AG04450 (cell line): ENCODE results near the gene CAMSAP2. TPM values are rescaled to one million over a fixed set of nuclear protein-coding genes. Genes with fewer than 3 reads are reported as not detected.

Experiments used
- CTCF ChIA-PET: fragments of 300-600, 350-600 bp; formaldehyde crosslinking; extraction: SDS; loops from one replicate; lab custom pipeline; 2022; ENCODE audit warnings: antibody characterized with exemption, inconsistent platforms; lab: Charles Lee
- POLR2A ChIA-PET: fragments of 350-600 bp; formaldehyde crosslinking; extraction: SDS; loops from one replicate; lab custom pipeline; 2021; ENCODE audit warnings: antibody characterized with exemption, inconsistent platforms; lab: Yijun Ruan, JAX
- DNase-seq: peaks from one replicate; pipeline ENCODE4 v3.0.0-alpha.2; 2011; ENCODE audit warnings: low read depth, low spot score
- H3K27ac ChIP-seq: one replicate; pipeline ENCODE4 v1.5.1; 2012; ENCODE audit warnings: low read depth, low read length, control low read depth
- H3K27me3 ChIP-seq: one replicate; pipeline ENCODE4 v1.6.0; 2012; ENCODE audit warnings: low read length; ENCODE audit not compliant: control insufficient read depth, insufficient read depth
- H3K4me3 ChIP-seq: 2 replicates; pipeline ENCODE4 v1.5.1; 2011; ENCODE audit warnings: mild to moderate bottlenecking, low read depth, low read length, control low read depth
- H3K9me3 ChIP-seq: 2 replicates; pipeline ENCODE4 v1.5.1; 2012; ENCODE audit warnings: low read length; ENCODE audit not compliant: control insufficient read depth, insufficient read depth
- polyA plus RNA-seq: library from polyadenylated mRNA; depleted of rRNA; stranded (reverse); fragments of >200 nt; gene quantifications from 2 replicates; pipeline ENCODE4 v1.2.3, GENCODE V29; 2011
- TF ChIP-seq, protein P1 (sequence below): IDR thresholded peaks from 2 replicates; pipeline ENCODE4 v1.5.1; 2011; ENCODE audit warnings: low read depth, low read length, control low read depth, inconsistent platforms

The CAMSAP2 gene
- polyA plus RNA-seq, 1 experiment, result 24.2 TPM

DNA sequence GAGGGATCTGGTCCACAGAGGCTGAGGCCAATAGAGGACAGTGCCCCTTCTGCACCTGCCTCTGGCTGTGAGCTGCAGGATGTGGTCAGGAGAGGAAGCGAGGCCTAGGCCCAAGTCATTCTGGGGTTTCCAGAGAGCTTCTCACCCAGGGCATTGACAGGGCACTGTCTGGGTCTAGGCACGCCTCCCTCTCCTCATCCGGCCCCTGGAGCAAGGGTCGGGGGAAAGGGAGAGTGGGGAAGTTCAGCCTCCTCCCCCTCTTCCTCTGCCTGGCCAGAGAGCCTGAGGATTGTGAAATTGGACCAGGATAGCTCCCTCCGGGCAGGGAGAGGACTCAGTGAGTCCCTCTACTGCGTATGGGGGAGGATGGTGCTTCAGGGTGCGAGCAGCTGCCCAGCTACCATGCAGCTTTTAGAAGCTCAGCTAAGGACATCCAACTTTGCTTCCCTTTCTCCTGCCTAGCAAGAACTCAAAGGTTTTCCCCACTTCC is 149.7 kb downstream of the CAMSAP2 start:
- CTCF ChIA-PET, result no interaction called here

GRCh38 chr1:200889571-200889970 is 150.9 kb downstream of the CAMSAP2 start:
- H3K27me3 ChIP-seq, result peaks cover 67% of the 10 kb centered on the region
- no peak overlapping the region for H3K4me3 ChIP-seq
- no peaks in the 10 kb centered on the region for H3K9me3 ChIP-seq
- ChIA-PET CTCF (interaction anchor here (1.4 to 3.0 kb wide), 2 partner anchors 153 to 268 kb away, joined by 3 to 12 read pairs; no protein-coding TSS in a partner anchor), POLR2A (no interaction called here)
- TF ChIP-seq, protein P1, sequence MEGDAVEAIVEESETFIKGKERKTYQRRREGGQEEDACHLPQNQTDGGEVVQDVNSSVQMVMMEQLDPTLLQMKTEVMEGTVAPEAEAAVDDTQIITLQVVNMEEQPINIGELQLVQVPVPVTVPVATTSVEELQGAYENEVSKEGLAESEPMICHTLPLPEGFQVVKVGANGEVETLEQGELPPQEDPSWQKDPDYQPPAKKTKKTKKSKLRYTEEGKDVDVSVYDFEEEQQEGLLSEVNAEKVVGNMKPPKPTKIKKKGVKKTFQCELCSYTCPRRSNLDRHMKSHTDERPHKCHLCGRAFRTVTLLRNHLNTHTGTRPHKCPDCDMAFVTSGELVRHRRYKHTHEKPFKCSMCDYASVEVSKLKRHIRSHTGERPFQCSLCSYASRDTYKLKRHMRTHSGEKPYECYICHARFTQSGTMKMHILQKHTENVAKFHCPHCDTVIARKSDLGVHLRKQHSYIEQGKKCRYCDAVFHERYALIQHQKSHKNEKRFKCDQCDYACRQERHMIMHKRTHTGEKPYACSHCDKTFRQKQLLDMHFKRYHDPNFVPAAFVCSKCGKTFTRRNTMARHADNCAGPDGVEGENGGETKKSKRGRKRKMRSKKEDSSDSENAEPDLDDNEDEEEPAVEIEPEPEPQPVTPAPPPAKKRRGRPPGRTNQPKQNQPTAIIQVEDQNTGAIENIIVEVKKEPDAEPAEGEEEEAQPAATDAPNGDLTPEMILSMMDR, result no peak
- no peak overlapping the region for H3K27ac ChIP-seq
- no peak for DNase-seq

More for the DNA sequence above, 149.7 kb downstream of the CAMSAP2 start:
- no peak overlapping the region for H3K27ac ChIP-seq
- DNase-seq, result no peak
- POLR2A ChIA-PET, result no interaction called here
- TF ChIP-seq, protein P1, result no peak
- H3K27me3 ChIP-seq, result peaks cover 64% of the 10 kb centered on the region
- no peak overlapping the region for H3K4me3 ChIP-seq
- H3K9me3 ChIP-seq, result no peaks in the 10 kb centered on the region

- TF ChIP-seq, protein P1, result no peak
- no peak for DNase-seq
- Histone ChIP-seq H3K4me3 (no peak overlapping the region), H3K27me3 (peaks cover 71% of the 10 kb centered on the region), H3K9me3 (no peaks in the 10 kb centered on the region), H3K27ac (no peak overlapping the region)
- POLR2A ChIA-PET, result no interaction called here
- CTCF ChIA-PET, result interaction anchor here (1.0 to 3.0 kb wide), 8 partner anchors 10 to 268 kb away, joined by 3 to 15 read pairs (median 4); no protein-coding TSS in a partner anchor
Measured at GRCh38 chr1:200890027-200890426, 151.3 kb downstream of the CAMSAP2 start.

DNA sequence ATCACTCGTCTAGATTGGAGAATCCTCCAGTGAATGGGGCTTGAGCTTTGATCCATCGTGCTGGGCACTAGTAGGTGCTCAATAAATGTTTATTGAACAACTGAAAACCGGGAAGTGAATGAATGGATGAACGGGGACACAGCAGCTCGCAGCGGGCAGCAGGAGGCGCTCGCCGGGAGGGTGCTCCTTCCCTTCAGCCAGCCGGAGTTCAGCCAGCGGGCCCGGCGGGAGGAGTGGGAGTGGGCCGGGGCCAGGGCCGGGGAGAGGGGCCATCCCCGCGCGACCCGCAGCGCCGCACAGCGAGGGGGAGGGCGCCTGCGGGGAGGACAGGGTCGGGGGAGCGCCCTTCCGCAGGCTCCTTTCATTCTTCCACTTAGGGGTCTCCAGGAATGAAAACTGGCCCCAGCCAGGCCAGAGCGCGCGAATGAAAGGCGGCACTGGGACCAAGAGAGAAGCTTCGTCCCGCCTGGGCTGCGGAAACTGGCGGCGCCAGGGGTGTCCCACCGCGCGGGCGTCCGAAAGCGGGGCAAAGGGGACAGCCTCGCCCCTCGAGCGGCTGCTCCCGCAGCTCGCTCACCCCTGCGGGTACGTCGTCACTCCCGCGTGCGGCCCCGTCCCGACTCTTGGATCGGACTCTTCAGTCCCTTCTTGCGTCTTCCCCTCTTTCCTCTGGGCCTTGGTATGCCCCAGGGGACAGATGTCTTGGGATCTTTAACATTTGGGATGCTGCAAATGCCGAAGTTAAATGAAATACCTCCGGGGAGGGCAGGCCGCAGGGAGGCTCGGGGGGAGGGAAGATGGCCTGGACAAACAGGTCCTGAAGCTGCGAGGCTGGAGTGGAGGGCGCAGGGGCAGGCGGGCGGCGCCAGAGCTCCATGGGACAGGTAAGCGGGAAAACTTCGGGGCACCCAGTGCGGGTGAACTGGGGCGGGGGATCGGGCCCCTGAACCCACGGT is 152.4 kb downstream of the CAMSAP2 start:
- CTCF ChIA-PET, result interaction anchor here (0.6 to 3.0 kb wide), 11 partner anchors 11 to 269 kb away, joined by 3 to 15 read pairs (median 4); no protein-coding TSS in a partner anchor
- POLR2A ChIA-PET, result interaction anchor here (0.6 to 1.0 kb wide), 2 partner anchors 13 to 355 kb away, joined by 4 to 8 read pairs; no protein-coding TSS in a partner anchor
- H3K4me3 ChIP-seq, result peak overlapping the region; percentile 53
- TF ChIP-seq, protein P1, result peak; percentile 53
- peaks cover 78% of the 10 kb centered on the region for H3K27me3 ChIP-seq
- no peak overlapping the region for H3K27ac ChIP-seq
- DNase-seq, result no peak
- no peaks in the 10 kb centered on the region; the same call in 1 of the 2 replicates for H3K9me3 ChIP-seq
